Choroid plexus epithelial cell (primary cell): ENCODE results near the gene GRAMD2A.

Source experiments
- DNase-seq: peaks from one replicate; pipeline ENCODE4 v3.0.0-alpha.2; 2010; ENCODE audit warnings: low read depth
- H3K4me3 ChIP-seq: 2 replicates; pipeline ENCODE4 v1.5.1; 2011; ENCODE audit warnings: low read depth, mild to moderate bottlenecking, control low read depth, low read length, moderate library complexity
- TF ChIP-seq, protein P1 (sequence below): conservative IDR thresholded peaks from 2 replicates; pipeline ENCODE4 v1.5.1; 2011; ENCODE audit warnings: low read depth, mild to moderate bottlenecking, control low read depth, inconsistent platforms, low read length, moderate library complexity

Gene GRAMD2A

DNA sequence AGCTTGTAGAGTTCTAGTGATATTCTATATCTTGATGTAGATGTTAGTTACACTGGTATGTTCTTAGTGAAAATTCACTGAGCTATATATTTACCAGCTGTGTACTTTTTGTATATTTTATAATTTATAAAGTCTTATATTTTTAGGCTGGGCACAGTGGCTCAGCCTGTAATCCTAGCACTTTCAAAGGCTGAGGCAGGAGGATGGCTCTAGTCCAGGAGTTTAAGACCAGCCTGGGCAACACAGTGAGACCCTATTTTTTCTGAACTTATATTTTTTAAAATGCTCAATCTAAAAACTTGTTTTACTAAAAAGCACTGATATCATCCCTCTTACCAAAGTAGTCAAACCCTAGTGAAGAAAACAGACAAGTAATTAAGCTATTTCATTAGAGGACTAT, 84.8 kb downstream of the GRAMD2A start:
- no peak for DNase-seq
- TF ChIP-seq, protein P1, sequence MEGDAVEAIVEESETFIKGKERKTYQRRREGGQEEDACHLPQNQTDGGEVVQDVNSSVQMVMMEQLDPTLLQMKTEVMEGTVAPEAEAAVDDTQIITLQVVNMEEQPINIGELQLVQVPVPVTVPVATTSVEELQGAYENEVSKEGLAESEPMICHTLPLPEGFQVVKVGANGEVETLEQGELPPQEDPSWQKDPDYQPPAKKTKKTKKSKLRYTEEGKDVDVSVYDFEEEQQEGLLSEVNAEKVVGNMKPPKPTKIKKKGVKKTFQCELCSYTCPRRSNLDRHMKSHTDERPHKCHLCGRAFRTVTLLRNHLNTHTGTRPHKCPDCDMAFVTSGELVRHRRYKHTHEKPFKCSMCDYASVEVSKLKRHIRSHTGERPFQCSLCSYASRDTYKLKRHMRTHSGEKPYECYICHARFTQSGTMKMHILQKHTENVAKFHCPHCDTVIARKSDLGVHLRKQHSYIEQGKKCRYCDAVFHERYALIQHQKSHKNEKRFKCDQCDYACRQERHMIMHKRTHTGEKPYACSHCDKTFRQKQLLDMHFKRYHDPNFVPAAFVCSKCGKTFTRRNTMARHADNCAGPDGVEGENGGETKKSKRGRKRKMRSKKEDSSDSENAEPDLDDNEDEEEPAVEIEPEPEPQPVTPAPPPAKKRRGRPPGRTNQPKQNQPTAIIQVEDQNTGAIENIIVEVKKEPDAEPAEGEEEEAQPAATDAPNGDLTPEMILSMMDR = no peak
- H3K4me3 ChIP-seq = no peak overlapping the region

DNA sequence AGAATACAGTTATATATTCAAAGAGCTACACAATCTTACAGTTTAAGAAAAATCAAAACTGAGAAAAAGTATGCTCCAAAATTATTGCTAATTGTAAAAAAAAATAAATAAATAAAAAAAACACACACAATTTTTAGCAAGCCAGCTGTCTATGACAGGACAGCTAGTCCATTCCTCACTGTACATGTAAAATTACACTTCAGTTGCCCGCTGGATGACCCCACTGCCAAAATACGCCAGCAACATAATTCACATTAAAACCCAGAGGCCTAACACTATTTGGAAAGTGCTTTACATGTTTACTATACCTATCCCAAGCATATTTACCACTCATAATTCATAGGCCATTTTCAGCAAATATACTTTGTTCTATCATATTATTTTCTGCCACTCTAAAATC, 85.5 kb downstream of the GRAMD2A start:
- no peak overlapping the region for H3K4me3 ChIP-seq
- DNase-seq = peak; percentile 28

DNA sequence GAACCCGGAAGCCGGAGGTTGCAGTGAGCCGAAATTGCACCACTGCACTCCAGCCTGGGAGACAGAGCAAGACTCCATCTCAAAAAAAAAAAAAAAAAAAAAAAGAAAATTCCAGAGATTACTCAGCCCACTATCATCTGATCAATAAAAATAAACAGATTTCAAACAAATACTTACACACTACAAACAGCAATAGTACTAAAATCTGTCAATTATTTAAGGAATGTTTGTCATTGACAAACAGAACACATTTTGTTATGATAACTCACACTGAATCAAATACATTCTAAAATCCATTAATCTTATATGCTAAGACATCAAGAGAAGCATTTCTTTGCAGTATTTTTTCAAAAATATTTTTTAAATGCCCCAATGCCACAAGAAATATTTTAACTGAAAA, 87.2 kb downstream of the GRAMD2A start:
- no peak overlapping the region for H3K4me3 ChIP-seq
- DNase-seq = no peak
- TF ChIP-seq, protein P1 = no peak

More for the DNA sequence above, 85.5 kb downstream of the GRAMD2A start:
- TF ChIP-seq, protein P1 = no peak
